ENCODE measurements around the gene SEC61G. TPM values are rescaled to one million over a fixed set of nuclear protein-coding genes. Genes with fewer than 3 reads are reported as not detected.

Gene SEC61G
- total RNA-seq, 1 donor from 2014 or later = 966 TPM

GRCh38 chr7:54778696-54779540, 19.9 kb upstream of the SEC61G start:
- Mint-ChIP-seq H3K4me3 (no peak overlapping the region), H3K36me3 (no peaks in the 10 kb centered on the region), H3K27ac (no peak overlapping the region), H3K4me1 (peaks cover 21% of the 10 kb centered on the region), H3K27me3 (ENCODE audit: insufficient read depth, low read depth) (peaks cover 6% of the 10 kb centered on the region), H3K9me3 (peaks cover 5% of the 10 kb centered on the region)
- no peaks in the 10 kb centered on the region for H3K27me3 ChIP-seq
- no peak for DNase-seq (ENCODE audit: low spot score)
- H3K4me2 ChIP-seq = no peak overlapping the region
- H4K20me1 ChIP-seq (ENCODE audit: low read depth) = no peaks in the 10 kb centered on the region
- H3K79me2 ChIP-seq (ENCODE audit: low read depth) = no peaks in the 10 kb centered on the region
- no peak for TF ChIP-seq EZH2 (IDR thresholded peaks at IDR 0.05)
- TF ChIP-seq CTCF (IDR thresholded peaks at IDR 0.05) = no peak
- TF ChIP-seq EZH2phosphoT487 (IDR thresholded peaks at IDR 0.05) = no peak
- no peak overlapping the region for H2AFZ ChIP-seq (replicated peaks)
- no peak overlapping the region for H3K4me3 ChIP-seq
- no peaks in the 10 kb centered on the region for H3K9me3 ChIP-seq (ENCODE audit: low read depth)
- no peaks in the 10 kb centered on the region for H3K36me3 ChIP-seq
- no peak overlapping the region for H3K27ac ChIP-seq
- H3F3A ChIP-seq (ENCODE audit: low read depth) = no peaks in the 10 kb centered on the region
- H3K9ac ChIP-seq = no peak overlapping the region
- peaks cover 10% of the 10 kb centered on the region for H3K4me1 ChIP-seq

- H3K9me3 Mint-ChIP-seq = peaks cover 5% of the 10 kb centered on the region
- H3K4me2 ChIP-seq = no peak overlapping the region
- no peak overlapping the region for H3K4me3 ChIP-seq
- H3K27ac ChIP-seq = no peak overlapping the region
- no peaks in the 10 kb centered on the region for H3K9me3 ChIP-seq (ENCODE audit: low read depth)
- no peak overlapping the region for H3K4me3 Mint-ChIP-seq
- H3K27ac Mint-ChIP-seq = no peak overlapping the region
- no peaks in the 10 kb centered on the region for H3K79me2 ChIP-seq (ENCODE audit: low read depth)
- H2AFZ ChIP-seq (replicated peaks) = no peak overlapping the region
- no peaks in the 10 kb centered on the region for H3F3A ChIP-seq (ENCODE audit: low read depth)
- H4K20me1 ChIP-seq (ENCODE audit: low read depth) = no peaks in the 10 kb centered on the region
- peaks cover 6% of the 10 kb centered on the region for H3K27me3 Mint-ChIP-seq (ENCODE audit: insufficient read depth, low read depth)
- no peaks in the 10 kb centered on the region for H3K27me3 ChIP-seq
- no peaks in the 10 kb centered on the region for H3K36me3 ChIP-seq
- TF ChIP-seq EZH2phosphoT487 (IDR thresholded peaks at IDR 0.05) = no peak
- no peak for TF ChIP-seq EZH2 (IDR thresholded peaks at IDR 0.05)
- no peak for TF ChIP-seq CTCF (IDR thresholded peaks at IDR 0.05)
- H3K36me3 Mint-ChIP-seq = no peaks in the 10 kb centered on the region
- no peak overlapping the region for H3K9ac ChIP-seq
- H3K4me1 Mint-ChIP-seq = peaks cover 24% of the 10 kb centered on the region
- no peak for DNase-seq (ENCODE audit: low spot score)
- H3K4me1 ChIP-seq = peaks cover 10% of the 10 kb centered on the region
Measured at GRCh38 chr7:54778166-54778565, 19.2 kb upstream of the SEC61G start.

- no peaks in the 10 kb centered on the region for H3K79me2 ChIP-seq (ENCODE audit: low read depth)
- H3K4me1 ChIP-seq = no peaks in the 10 kb centered on the region
- Mint-ChIP-seq H3K9me3 (peaks cover 5% of the 10 kb centered on the region), H3K36me3 (no peaks in the 10 kb centered on the region), H3K27ac (no peak overlapping the region), H3K27me3 (ENCODE audit: insufficient read depth, low read depth) (no peaks in the 10 kb centered on the region), H3K4me3 (no peak overlapping the region), H3K4me1 (peaks cover 11% of the 10 kb centered on the region)
- H3K27ac ChIP-seq = no peak overlapping the region
- DNase-seq (ENCODE audit: low spot score) = no peak
- no peaks in the 10 kb centered on the region for H3K36me3 ChIP-seq
- no peaks in the 10 kb centered on the region for H4K20me1 ChIP-seq (ENCODE audit: low read depth)
- no peak overlapping the region for H3K4me3 ChIP-seq
- no peaks in the 10 kb centered on the region for H3K27me3 ChIP-seq
- H3K9me3 ChIP-seq (ENCODE audit: low read depth) = no peaks in the 10 kb centered on the region
- no peaks in the 10 kb centered on the region for H3F3A ChIP-seq (ENCODE audit: low read depth)
- no peak overlapping the region for H3K4me2 ChIP-seq
- H2AFZ ChIP-seq (replicated peaks) = no peak overlapping the region
- TF ChIP-seq EZH2 (IDR thresholded peaks at IDR 0.05) (no peak), EZH2phosphoT487 (IDR thresholded peaks at IDR 0.05) (no peak), CTCF (IDR thresholded peaks at IDR 0.05) (no peak)
- H3K9ac ChIP-seq = no peak overlapping the region
Measured at GRCh38 chr7:54774785-54775740, 16.1 kb upstream of the SEC61G start.

All from neural progenitor cell (in vitro differentiated cells).